ENCODE measurements around the gene SDHAF1. TPM values are rescaled to one million over a fixed set of nuclear protein-coding genes. Genes with fewer than 3 reads are reported as not detected.

Gene SDHAF1

Small RNAs within 50 kb of the gene (small RNA-seq; reads per million reads assigned to genes)
- gene AF038458.1: not detected
